Islet precursor cell (in vitro differentiated cells): ENCODE data around the gene COX6A1.

Experiments
- DNase-seq: peaks from one replicate; pipeline ENCODE4 v3.0.0-alpha.2; 2018

COX6A1 gene

DNA sequence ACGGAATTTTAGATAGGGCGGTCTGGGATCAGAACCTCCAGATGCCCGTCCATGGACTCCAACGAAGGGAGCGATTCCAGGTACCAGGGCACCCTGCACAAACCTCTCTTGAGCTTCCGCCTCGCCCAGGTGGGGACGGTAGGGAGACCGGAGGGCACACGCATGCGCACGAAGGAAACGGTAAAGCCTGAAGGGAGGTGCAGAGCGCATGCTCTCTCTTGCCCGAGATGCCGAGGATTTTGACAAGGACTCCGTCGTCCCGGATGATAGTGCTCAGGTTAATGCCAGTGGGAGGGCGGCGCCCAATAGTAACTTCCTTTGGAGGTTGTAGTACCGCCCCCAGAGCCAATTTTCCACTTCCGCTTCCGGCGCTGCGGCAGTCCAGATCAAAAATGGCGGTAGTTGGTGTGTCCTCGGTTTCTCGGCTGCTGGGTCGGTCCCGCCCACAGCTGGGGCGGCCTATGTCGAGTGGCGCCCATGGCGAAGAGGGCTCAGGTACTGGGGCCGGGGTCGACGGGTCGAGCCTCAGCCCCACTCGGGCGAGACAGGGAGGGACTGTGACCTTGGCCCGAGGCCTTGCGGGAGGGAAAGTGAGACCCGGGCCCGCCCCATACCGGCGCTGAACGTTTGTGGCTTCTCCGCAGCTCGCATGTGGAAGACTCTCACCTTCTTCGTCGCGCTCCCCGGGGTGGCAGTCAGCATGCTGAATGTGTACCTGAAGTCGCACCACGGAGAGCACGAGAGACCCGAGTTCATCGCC lies at the start of gene COX6A1:
Gene COX6A1 (plus strand): TSS at position 379 of the 760 bp plus-strand sequence. CDS start 14 bp downstream, at position 393.
- peak; percentile 100 for DNase-seq

DNA sequence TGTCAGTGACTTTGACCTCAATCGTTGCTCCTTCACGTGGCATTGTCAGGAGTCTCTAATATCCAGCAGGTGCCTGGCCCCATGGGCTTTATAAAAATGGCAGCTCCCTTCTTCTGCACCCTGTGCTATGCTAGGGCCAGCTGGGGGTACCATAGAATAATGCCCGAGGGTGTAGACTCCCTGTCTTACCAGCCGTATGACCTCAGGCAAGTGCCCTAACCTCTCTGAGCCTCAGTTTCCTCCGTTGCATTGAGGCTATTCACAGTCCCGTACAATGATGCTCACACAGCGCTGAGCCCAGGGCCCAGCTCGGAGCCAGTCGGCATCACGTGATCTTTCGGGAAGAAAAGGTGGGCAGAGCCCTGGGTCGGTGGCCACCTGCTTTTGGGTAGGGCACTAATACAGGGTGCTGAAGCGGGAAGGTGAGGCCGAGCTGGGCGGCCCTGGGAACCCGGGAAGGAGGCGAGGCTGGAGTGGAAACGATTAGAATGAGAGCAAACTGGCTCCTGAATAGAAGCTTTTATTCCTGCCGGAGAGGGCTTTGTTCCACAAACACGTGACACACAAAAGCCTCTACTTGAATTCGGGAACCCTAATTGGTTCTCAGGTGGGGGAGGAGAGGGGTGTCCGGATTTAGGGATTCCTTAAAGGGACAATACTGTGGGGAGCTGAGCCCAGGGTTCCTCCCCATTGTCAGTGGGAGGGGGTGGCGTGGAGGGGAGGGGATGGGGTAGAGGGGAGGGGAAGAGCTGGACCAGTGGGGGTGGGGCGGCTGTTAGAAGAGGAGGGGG lies 49.0 kb upstream of the COX6A1 start:
- DNase-seq: peak; percentile 67

DNA sequence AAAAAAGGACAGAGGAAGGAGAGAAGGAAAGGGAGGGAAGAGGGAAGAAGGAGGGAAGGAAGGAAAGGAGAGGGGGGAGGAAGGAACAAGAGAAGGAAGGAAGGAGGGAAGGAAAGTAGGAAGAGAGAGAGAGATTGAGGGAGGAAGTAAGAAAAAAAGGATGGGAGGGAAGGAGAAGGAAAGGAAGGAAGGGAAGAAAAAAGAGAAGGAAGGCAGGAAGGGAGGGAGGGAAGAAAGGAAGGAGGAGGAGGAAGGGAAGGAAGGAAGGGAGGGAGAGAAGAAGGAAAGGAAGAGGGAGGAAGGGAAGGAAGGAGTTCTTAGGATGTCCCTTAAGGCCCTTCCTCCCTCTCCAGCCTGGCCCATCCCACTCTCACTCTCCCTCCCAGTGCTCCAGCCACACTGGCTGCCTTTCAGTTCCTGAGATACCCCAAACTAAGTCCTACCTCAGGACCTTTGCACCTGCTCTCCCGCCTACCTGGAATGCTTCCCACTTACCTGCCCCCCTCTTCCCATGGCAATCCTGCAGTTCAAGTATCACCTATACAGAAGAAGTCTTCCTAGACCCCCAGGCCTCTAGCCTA lies 47.3 kb upstream of the COX6A1 start:
- DNase-seq: no peak

DNA sequence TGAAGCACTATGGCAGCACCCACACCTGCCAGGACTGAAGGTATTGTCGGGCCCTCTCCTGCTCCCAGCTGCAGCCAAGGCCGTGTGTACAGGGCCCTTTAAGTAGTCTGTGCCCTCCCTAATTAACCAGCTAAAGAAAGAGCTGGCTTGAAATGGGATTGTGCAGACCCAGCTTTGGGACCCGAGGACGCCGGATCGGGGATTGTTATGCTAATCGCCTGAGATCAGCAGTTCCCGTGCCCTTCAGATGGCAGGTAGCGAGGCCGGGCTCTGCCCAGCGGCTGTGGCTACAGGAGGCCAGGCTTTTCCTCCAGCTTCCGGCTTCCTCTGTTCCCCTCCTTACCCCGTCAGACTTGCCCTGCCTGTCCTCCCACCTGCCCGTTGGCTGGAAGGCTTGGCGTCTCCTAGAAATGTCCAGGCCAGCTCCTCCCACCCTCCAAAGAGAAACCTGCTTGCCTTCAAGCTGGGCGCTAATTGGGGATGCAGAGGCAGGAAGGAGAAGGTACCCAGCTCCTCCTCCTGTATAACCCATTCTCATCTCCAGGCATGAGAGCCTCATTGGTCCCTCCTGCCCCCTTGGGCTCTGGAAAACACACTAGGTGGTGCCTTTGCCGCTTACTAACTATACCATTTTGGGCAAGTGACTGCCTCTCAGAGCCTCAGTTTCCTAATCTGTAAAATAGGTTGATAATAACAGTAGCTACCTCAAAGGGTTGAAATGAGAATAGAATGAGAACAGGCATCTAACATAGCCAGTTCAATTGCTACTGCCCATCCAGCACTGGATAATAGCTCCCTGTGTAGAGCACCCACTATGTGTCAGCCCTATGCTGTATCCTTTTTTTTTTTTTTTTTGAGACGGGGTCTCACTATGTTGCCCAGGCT lies 43.2 kb upstream of the COX6A1 start:
- DNase-seq: peak; percentile 97

DNA sequence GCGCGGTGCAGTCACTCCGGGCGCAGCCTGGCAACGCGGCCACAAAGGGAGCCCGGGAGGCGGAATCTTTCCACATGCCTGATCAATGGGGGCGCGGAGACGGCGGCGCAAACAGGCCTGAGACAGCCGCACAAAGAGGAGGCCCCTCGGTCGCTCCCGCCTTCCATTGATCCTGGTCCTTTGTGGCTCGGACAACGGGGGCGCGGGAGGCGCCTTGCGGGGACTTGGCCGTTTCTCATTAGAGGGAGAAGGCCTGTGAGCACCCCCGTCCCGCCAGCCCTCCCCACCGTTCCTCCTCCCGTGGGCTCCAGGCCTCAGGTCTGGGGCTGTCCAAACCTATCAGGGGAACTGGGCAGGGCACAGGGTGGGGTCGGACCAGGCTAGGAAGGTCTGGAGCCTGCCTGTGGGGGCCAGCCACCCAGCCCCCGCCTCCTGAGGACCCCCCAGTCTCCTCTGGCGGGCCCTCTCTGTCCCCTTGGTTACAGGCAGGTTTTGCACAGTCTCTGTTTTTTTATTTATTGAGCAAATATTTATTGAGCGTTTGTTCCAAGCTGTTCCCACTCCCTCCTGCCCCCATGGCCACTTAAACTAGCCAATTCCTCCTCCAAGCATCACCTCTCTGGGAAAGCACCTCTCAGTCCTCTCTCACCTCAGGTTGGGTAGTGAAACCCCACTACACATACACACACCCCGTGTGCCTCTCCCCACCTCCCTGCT lies 39.9 kb upstream of the COX6A1 start:
- DNase-seq: no peak

DNA sequence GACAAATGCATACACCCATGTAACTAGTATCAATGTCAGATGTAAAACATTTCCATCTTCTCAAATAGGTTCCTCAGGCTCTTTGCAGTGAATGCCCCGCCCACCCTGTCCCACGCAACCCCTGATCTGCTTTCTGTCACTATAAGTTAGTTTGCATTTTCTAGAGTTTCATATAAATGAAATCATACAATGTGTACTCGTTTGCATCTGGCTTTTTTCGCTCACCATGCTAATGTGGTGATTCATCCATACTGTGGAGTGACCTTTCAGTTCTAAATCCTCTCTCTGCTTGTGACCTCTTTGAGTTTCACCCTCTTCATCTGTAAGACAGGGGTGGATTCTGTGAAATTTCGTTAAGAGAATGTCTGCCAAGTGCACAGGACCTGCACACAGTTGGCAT lies 38.4 kb upstream of the COX6A1 start:
- DNase-seq: no peak

DNA sequence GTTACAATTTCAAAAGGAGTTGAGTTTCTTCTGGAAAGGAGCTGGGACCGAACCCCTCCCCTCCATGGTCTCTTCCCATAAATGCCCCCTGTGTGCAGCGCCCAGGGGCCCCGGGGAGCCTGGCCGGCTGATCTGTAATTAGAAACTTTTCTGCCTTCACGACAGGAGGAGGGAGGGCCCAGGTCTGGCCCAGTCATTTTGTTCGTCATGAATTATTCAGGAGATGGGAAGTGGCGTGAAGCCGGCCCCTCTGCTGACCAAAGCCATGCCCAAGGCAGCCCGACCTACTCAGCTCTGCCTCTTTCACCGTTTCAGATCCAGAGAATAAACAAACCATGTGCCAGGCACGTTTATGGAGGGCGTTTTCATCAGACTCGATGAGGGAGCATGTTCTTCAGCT lies 35.7 kb upstream of the COX6A1 start:
- peak; percentile 88 for DNase-seq

DNA sequence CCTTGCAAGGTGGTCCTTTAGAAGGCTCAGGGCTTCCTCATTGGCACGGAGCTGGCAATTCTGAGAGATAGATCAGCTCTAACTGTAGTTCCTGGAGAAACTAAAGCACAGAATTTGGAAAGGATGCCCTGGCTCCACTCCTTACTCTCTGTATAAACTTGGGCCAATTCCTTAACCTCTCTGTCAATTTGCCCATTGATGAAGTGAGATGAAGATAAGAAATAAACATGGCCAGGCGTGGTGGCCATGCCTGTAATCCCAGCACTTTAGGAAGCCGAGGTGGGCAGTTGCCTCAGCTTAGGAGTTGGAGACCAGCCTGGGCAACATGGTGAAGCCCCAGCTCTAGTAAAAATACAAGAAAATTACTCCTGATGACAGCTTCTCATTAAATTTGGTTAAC lies 34.0 kb upstream of the COX6A1 start:
- no peak for DNase-seq

DNA sequence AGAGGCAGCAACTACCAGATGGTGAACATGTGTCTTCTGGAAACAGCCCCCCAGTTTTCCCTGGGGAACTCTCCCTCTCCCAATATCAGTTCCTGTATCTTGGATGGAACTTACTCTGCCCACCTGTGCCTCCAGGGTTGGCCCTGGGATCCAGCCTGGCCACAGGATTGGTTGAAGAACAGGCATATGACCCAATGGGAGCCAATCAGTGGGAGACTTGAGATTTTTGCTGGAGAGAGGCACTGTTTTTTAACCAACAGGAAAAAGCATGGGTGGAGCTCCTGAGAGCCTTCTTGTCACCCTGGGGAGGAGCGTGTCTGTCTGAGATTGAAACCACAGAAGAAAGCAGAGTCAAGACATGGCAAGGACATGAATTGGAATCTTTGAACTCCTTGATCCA lies 33.6 kb upstream of the COX6A1 start:
- no peak for DNase-seq

DNA sequence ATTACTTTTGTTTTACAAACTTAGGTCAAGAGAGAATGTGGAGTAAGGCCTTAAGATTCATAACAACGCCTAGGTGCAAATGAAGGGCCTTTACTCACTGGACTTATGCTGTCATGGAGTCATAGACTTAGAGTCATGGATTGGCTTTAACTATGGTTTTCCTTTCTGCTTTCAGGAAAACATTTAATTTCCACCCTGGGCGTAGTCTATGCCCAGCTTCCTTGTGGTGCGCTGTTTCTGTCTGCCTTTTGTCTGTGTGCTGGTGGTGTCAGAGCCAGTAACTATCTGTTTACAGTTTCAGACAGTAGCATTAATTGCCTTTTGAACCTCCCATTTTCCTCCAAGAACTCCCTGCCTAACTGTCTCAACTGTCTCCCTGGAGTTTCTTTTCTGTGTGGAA lies 31.8 kb upstream of the COX6A1 start:
- DNase-seq: no peak

DNA sequence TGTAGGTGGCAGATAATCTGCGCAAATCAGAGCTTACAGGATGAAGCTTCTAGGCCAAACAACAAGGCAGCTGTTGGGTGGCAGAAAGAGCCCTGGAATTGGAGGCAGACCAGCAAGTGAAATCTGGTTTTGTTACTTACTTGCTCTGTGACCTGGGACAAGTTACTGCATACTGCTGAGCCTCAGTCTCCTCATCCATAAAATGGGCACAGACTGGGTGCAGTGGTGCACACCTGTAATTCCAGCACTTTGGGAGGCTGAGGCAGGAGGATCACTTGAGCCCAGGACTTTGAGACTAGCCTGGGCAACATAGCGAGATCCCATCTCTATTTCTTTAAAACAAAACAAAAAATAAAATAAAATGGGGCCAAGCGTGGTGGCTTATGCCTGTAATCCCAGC lies 31.4 kb upstream of the COX6A1 start:
- no peak for DNase-seq

DNA sequence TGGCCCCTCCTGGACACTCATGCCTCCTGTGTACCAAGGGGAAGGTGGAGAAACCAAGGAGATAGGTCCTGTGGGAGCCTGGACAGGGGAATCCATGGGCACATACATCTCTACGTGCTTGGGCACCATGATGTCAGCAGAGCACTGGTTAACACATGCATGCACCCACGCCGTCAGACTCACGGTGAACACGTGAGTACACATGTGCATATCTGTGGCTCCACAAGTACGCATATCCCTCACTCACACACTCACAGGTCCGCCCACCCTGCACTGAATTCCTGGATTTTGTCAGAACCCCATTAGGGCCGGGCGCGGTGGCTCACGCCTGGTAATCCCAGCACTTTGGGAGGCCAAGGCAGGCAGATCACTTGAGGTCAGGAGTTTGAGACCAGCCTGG lies 29.1 kb upstream of the COX6A1 start:
- no peak for DNase-seq

DNA sequence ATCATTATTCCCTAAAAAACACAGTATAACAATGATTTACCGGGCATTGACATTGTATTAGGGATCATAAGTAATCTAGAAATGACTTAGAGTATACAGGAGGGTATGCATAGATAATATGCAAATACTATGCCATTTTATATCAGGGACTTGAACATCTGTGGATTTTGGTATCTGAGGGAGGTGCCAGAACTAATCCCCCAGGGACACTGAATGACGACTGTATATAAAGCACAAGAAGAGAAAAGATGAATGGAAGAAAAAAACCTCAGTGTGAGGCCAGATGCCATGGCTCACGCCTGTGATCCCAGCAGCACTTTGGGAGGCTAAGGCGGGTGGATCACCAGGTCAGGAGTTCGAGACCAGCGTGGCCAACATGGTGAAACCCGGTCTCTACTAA lies 25.5 kb upstream of the COX6A1 start:
- DNase-seq: no peak

DNA sequence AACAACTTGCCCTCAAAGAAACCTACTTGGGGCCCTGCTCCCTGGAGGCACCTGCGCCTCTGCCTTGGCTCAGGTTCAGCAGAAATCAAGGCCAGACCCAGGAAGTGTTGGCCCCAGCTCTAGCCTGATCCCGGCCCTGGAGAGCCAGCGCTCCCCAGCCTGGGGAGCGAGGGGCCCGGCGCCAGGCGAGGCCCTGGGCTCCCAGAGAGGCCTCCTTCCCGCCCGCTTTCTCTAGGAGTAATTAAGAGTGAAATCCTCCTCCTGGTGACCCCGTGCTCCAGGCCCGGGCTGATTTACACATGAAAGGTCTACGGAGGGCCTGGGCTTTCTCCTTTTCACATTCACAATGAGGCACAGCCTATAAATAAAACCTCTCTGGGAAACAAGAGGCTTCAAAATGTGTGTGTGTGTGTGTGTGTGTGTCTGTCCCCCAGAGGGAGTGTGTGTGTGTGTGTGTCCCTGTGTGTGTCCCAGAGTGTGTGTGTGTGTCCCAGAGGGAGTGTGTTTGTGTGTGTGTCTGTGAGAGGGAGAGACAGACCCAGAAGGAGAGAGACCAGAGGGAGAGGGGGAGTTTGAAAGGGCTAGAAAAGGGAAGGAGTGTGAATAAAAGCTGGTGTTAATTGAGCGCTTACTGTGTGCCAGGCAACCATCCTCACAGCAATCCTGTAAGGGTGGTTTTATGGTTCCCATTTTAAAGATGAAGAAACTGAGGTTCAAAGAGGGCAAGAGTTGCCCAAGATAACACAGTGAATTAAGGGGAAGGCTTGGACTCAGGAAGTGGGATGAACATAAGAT lies 23.8 kb upstream of the COX6A1 start:
- peak; percentile 81 for DNase-seq

DNA sequence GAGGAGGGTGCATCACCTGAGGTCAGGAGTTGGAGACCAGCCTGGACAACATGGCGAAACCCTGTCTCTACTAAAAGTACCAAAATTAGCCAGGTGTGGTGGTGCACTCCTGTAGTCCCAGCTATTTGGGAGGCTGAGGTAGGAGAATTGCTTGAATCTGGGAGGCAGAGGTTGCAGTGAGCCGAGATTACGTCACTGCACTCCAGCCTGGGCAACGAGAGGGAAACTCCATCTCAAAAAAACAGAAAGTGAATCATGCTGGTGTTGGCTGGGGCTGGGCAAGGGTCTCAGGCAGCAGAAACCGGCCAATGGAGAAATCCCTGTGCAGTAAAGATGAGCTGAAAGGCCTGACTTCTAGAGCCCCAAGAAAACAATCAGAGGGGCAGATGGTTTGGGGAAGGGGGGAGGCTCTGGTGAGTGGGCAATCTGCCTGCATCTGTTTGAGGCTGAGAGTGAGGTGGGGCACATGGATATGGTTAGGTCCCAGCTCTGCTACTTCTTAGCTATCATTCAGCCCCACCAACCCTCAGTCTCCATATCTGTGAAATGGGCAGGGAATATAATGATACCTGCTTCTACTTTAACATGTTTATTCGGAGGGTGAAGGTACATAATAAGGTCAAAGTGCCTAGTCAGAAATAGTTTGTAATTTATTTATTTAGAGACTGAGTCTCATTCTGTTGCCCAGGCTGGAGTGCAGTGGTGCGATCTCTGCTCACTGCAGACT lies 21.3 kb upstream of the COX6A1 start:
- DNase-seq: no peak

DNA sequence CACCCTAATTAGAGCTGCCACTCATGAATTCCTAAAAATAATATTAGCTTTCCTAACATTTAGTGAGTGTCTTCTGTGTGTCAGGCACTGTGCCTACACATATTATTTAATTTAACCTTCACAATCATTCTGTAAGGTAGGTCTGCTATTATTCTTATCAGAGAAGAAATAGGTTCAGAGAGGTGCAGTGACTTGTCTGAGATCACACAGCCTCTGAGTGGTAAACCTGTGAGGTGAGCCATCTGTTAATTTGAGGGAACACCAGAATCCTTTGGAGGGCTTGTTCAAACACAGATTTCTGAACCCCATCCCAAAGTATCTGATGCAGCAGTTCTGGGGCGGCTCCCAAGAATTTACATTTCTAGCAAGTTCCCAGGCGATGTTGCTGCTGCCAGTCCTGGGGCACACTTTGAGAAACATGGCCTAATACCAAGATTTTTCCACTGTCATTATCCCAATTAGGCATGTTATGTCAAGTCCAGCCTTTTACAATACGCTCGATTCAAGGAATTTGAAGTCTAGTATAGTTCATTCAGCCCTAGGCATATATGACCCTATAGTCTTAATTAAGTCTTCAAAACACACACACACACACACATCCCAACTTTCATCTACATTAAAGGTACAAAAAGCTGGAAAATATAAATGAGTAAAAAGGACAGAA lies 19.9 kb upstream of the COX6A1 start:
- no peak for DNase-seq

DNA sequence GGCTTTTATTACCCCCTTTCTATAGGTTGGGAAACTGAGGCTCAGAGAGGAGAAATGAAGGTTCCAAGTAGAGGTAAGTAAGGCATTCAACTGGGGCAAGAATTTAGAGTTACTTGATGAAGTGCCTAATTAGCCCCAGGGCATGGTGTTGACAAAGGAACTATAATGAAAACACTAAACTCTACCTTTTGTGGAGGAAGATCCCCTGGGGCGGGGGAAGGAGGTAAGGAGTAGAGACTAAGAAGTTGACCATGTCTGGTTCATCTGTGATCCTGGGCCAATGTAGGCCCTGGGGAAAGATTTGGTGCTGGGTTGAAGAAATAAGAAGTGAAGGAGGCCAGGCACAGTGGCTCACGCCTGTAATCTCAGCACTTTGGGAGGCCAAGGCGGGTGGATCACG lies 16.2 kb upstream of the COX6A1 start:
- peak; percentile 71 for DNase-seq

DNA sequence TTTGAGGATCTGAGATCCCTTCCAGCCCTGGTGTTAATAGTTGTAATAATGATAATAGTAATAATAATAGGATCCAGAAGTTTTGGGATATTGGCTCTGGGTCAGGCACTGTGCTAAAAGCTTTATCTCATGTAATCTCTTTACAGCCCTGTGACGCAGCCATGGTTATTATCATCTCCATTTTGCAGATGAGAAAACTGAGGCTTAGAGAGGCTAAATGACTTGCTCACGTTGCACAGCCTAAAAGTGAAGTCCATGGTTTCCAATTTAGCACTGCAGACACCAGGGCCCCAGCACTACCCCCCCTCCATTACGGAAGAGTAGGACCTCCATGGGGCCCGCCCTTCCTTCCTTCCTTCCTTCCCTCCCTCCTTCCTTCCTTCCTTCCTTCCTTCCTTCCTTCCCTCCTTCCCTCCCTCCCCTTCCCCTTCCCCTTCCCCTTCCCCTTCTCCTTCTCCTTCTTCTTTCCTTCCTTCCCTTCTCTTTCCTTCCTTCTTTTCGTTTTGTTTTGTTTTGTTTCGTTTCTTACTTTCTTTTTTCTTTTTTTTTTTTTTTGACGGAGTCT lies 14.9 kb upstream of the COX6A1 start:
- DNase-seq: no peak

DNA sequence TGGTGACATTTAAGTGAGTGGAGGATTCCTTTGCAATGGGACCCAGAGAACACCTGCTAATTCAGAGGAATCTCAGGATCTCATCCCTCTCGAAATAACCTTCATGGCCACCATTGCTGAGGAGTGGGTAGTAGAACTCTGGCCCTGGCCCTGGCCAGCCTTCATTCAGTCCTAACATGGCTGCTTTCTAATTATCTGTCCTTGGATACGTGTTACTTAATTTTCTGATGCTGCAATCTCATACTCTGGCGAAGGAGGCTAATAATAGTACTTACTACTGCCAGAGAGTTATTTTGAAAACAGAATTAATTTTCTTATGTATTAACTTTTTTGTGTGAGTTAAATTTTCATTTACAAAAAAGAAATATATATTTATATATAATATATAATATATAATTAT lies 12.1 kb upstream of the COX6A1 start:
- DNase-seq: no peak
